DOHH2 (cell line): ENCODE data around the gene WDR55.
"Not testable (repeated sequence)": the region's sequence is repeated elsewhere in the genome, so short reads cannot be mapped to it uniquely, and the experiment has no call there.

Experiments used
- H3F3A ChIP-seq: fragments of 200-600 bp; sonication (generic), shearing (Covaris generic); 2 replicates; pipeline ENCODE4 v1.6.0; 2016; ENCODE audit warnings: antibody characterized with exemption, mild to moderate bottlenecking; ENCODE audit not compliant: control insufficient read depth, insufficient read depth
- H3K27ac ChIP-seq: fragments of 200-600 bp; sonication (generic); 2 replicates; pipeline ENCODE4 v1.5.1; 2014; ENCODE audit warnings: low read depth, mild to moderate bottlenecking, low read length, moderate library complexity
- H3K27me3 ChIP-seq: fragments of 200-600 bp; sonication (generic); 2 replicates; pipeline ENCODE4 v1.6.1; 2014; ENCODE audit warnings: mild to moderate bottlenecking, low read length, mixed read lengths; ENCODE audit not compliant: control insufficient read depth
- H3K36me3 ChIP-seq: fragments of 200-600 bp; sonication (generic); 2 replicates; pipeline ENCODE4 v1.6.1; 2014; ENCODE audit warnings: mild to moderate bottlenecking, low read length, moderate library complexity, mixed read lengths; ENCODE audit not compliant: control insufficient read depth
- H3K4me1 ChIP-seq: fragments of 200-600 bp; sonication (generic); 2 replicates; pipeline ENCODE4 v1.6.1; 2014; ENCODE audit warnings: mild to moderate bottlenecking, low read length, mixed read lengths; ENCODE audit not compliant: control insufficient read depth
- H3K4me2 ChIP-seq: fragments of 200-600 bp; sonication (generic); 2 replicates; pipeline ENCODE4 v1.6.0; 2014; ENCODE audit warnings: mild to moderate bottlenecking, low read length, moderate library complexity
- H3K4me3 ChIP-seq: fragments of 200-600 bp; sonication (generic); 2 replicates; pipeline ENCODE4 v1.5.1; 2014; ENCODE audit warnings: mild to moderate bottlenecking, low read length, mixed read lengths
- H3K79me2 ChIP-seq: fragments of 200-600 bp; sonication (generic); 2 replicates; pipeline ENCODE4 v1.6.1; 2014; ENCODE audit warnings: mild to moderate bottlenecking, low read length, mixed read lengths; ENCODE audit not compliant: control insufficient read depth
- H3K9me2 ChIP-seq: fragments of 200-600 bp; sonication (generic); replicated peaks from 2 replicates; pipeline ENCODE4 v1.6.1; 2014; ENCODE audit warnings: mild to moderate bottlenecking, low read length, mixed read lengths; ENCODE audit not compliant: control insufficient read depth
- H3K9me3 ChIP-seq: fragments of 200-600 bp; sonication (generic); 2 replicates; pipeline ENCODE4 v1.6.1; 2014; ENCODE audit warnings: antibody characterized with exemption, low read length, mixed read lengths; ENCODE audit not compliant: control insufficient read depth, insufficient read depth
- H4K20me1 ChIP-seq: fragments of 200-600 bp; sonication (generic); 2 replicates; pipeline ENCODE4 v1.6.0; 2014; ENCODE audit warnings: low read depth, mild to moderate bottlenecking, antibody characterized with exemption, low read length, moderate library complexity; ENCODE audit not compliant: control insufficient read depth, insufficient read depth
- CTCF ChIP-seq: fragments of 200-600 bp; sonication (generic); IDR thresholded peaks from one replicate; pipeline ENCODE4 v1.5.1; 2014; ENCODE audit warnings: antibody characterized with exemption, mild to moderate bottlenecking, low read depth, low read length; ENCODE audit not compliant: poor library complexity, severe bottlenecking
- EZH2phosphoT487 ChIP-seq: fragments of 200-600 bp; sonication (generic); IDR thresholded peaks from 2 replicates; pipeline ENCODE4 v1.6.1; 2017; ENCODE audit warnings: borderline replicate concordance, mild to moderate bottlenecking, antibody characterized with exemption, low read length, moderate library complexity, mixed read lengths

WDR55 gene

GRCh38 chr5:140635291-140636257 lies 29.1 kb upstream of the WDR55 start:
- Histone ChIP-seq H3F3A (no peaks in the 10 kb centered on the region), H3K4me3 (no peak overlapping the region), H4K20me1 (no peaks in the 10 kb centered on the region), H3K9me2 (no peaks in the 10 kb centered on the region), H3K4me2 (no peak overlapping the region), H3K27me3 (peaks cover 29% of the 10 kb centered on the region), H3K9me3 (no peaks in the 10 kb centered on the region), H3K27ac (no peak overlapping the region), H3K4me1 (peaks cover 32% of the 10 kb centered on the region), H3K36me3 (peaks cover under 1% of the 10 kb centered on the region), H3K79me2 (peaks cover 13% of the 10 kb centered on the region)
- TF ChIP-seq CTCF (peak; percentile 20), EZH2phosphoT487 (no peak)

- Histone ChIP-seq H3K27ac (no peak overlapping the region), H3K79me2 (peaks cover 32% of the 10 kb centered on the region), H3K9me2 (no peaks in the 10 kb centered on the region), H3K4me3 (no peak overlapping the region), H3F3A (peaks cover 3% of the 10 kb centered on the region; the same call in 1 of the 2 replicates), H3K4me2 (no peak overlapping the region), H3K36me3 (peaks cover 20% of the 10 kb centered on the region), H3K9me3 (no peaks in the 10 kb centered on the region), H3K4me1 (peaks cover 33% of the 10 kb centered on the region), H3K27me3 (peaks cover 10% of the 10 kb centered on the region), H4K20me1 (no peaks in the 10 kb centered on the region)
- no peak for TF ChIP-seq EZH2phosphoT487
- TF ChIP-seq CTCF, result no peak
These were observed 27.2 kb upstream of the WDR55 start for GRCh38 chr5:140637371-140638100.

DNA sequence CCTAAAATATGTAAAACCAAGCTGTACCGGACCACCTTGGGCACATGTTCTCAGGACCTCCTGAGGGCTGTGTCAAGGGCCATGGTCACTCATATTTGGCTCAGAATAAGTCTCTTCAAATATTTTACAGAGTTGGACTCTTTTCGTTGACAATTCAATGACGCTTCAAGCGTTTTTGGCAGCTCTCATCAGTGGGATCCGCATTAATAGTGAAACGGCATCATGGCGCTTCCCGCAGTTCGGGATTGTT lies 25.9 kb upstream of the WDR55 start:
- not testable (repeated sequence) for H3F3A ChIP-seq, H4K20me1 ChIP-seq, H3K9me2 ChIP-seq, H3K27ac ChIP-seq, H3K27me3 ChIP-seq, H3K9me3 ChIP-seq
- Histone ChIP-seq H3K4me2 (peak overlapping the region; percentile 90), H3K36me3 (peaks cover 33% of the 10 kb centered on the region), H3K4me1 (peaks cover 25% of the 10 kb centered on the region), H3K4me3 (peak overlapping the region; percentile 84), H3K79me2 (peaks cover 32% of the 10 kb centered on the region)
